Midbrain (tissue), 1 donor: ENCODE measurements around the gene NES.

Experiments used
- DNase-seq: peaks from one replicate; lab custom pipeline; 2025; lab: John Stamatoyannopoulos, UW

The NES gene

GRCh38 chr1:156681196-156681960 lies 4.2 kb upstream of the NES start:
- DNase-seq, result no peak

DNA sequence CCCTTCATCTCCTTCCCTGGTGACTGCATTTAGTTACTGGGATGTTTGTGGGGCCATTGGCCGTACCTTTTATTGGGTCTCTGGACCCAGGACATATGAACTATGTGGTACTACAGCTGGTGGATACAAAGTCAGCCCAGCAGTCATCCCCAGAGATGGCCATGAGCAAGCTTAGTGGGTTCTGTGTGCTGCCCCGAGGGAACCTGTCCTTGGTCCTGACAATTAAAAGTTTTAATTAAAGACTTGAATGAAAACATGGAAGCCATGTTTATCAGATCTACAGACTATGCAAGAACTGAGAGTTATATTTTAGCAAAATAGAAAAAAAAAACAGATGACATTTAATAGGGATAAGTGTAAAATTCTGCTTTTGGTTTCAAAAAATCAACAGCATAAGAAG lies 2.8 kb upstream of the NES start:
- DNase-seq, result no peak

- peak; percentile 80 for DNase-seq
Measured at GRCh38 chr1:156677616-156678596, 699 bp upstream of the NES start.

- no peak for DNase-seq
Measured at GRCh38 chr1:156676114-156676819, 940 bp downstream of the NES start.

GRCh38 chr1:156675210-156676113 lies 1.7 kb downstream of the NES start:
- no peak for DNase-seq

- DNase-seq, result peak; percentile 34
Measured at GRCh38 chr1:156673387-156674121, 3.7 kb downstream of the NES start.

DNA sequence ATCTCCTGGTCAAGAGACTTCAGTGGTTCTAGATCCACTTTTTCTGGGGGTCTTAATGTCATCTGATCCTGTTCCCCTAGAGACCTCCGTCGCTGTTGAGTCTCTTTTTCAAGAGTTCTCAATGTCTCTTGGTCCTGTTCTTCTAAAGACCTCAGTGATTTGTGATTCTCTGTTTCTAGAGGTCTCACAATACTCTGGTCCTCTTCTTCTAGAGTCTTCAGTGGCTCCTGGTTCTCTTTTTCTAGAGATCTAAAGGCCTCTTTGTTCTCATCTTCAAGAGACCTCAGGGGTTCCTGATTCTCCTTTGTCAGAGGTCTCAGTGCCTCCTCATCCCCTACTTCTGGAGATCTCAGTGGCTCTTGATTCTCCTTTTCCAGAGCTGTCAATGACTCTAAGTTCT lies 5.4 kb downstream of the NES start:
- no peak for DNase-seq

DNA sequence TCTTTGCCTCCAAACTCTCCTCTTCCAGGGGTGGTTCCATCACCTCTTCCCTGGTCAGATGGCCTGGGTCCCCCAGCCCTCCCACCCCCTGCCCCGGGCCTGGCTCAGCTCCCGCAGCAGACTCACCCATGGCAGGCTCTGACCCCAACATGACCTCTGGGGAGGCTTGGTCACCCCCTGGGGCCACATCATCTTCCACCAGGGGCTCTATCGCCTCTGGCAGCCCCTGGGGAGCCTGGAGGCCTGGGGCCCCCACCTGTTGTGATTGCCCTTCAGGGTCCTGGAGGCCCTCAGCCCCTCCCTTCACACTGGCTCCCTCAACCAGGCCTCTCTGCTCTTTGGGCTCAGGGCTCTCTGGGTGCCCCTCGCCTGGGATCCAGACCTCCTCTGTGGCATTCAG lies 6.4 kb downstream of the NES start:
- no peak for DNase-seq

- no peak for DNase-seq
Measured at GRCh38 chr1:156670359-156670758, 6.8 kb downstream of the NES start.

GRCh38 chr1:156669794-156670193 lies 7.4 kb downstream of the NES start:
- DNase-seq, result no peak

- no peak for DNase-seq
Measured at GRCh38 chr1:156668801-156669637, 8.2 kb downstream of the NES start.

GRCh38 chr1:156667968-156668709 lies 9.1 kb downstream of the NES start:
- no peak for DNase-seq

DNA sequence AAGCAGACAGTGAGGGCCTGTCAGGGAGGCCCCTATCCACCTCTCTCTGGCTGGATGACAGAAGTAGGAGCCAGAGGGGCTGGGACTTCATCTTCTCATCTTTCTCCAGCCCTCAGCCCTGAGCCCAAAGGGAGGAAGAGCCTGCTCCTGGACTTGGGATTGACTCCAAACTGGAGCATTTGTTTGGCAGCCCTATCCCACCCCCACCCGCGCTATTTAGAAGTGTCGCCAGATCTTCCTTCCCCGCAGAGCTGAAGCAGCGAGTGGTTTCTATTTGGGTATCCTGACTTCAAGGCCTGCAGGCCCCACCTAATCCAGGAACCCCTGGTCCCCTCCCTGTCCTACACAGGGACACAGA lies 9.6 kb downstream of the NES start:
- no peak for DNase-seq

GRCh38 chr1:156666862-156667609 lies 10.2 kb downstream of the NES start:
- no peak for DNase-seq

GRCh38 chr1:156665539-156665938 lies 11.7 kb downstream of the NES start:
- no peak for DNase-seq

DNA sequence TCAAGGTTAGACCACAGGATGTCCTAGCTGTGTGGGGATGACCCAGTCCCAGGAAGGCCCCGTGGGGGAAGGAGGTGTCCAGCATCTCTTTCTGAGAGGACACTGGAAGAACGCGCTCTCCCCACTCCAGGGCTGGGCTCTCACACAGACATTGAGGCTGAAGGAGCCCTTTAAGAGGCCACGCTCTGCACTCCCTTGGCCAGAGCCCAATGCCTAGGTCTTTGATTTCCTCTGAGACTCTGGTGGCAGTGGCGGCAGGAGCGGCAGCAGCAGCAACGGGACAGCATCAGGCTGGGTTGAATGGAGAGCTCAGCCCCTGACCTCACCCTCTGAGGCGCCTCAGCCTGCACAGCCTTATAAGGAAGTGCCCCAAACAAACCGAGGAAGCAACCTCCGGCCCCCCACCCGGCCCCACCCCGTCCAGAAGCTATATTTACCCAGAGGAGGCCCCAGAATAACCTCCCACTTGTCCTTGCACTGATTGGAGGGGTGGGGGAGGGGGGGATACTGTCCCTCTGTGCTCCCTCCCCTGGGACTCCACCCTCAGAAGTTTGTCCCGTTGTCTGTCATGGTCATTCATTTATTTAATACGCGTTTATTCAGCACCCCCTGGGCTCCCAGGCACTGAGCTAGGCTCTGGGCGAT lies 12.3 kb downstream of the NES start:
- DNase-seq, result no peak

- no peak for DNase-seq
Measured at GRCh38 chr1:156664046-156664766, 13.0 kb downstream of the NES start.
